ENCODE data around the gene POLR1H. TPM values are rescaled to one million over a fixed set of nuclear protein-coding genes. Genes with fewer than 3 reads are reported as not detected.

The POLR1H gene
- total RNA-seq, 1 experiment from 2014 or later: 42.6 TPM

DNA sequence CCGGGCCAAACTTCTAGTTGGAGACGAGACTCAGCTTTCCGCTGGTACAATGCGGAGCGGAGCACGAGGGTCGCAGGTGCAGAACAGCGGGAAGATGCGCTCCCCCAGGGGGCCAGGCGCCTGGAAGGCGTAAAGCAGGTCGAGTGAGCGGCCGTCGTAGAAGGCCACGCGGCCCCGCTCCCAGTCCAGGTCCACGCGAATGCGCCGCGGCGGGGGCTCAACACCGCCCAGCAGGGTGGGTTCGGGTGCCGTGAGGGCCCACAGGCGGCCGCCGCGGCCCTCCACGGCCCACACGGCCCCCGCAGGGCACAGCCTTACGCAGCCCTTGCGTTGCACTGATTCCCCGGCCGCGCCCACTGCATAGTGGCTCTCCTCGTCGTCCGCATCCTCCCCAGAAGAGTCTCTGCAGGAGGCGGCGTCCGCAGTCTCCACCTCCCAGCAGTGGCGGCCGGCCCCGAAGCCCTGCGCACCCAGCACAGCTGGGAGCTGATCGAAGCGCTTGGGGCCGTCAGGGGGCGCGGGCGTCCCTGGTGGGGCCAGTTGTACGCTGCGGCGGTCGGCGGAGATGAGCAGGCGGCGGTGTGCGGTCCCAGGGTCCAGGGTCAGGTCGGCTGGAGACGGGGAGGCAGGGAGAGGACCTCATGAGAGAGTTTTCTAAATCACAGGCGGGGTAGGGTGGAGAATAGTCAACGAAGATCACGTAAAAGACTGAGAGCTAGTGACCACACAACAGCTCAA lies 10.2 kb downstream of the POLR1H start:
- H3K9me3 ChIP-seq (ENCODE audit: control insufficient read depth in 1 of 2, insufficient read depth in 1 of 2, low read depth in 1 of 2, low read length in 2 of 2): no peaks in the 10 kb centered on the region
- 0 out of 4 replicates have a peak, but pooled peaks cover 0 to 2% of the 10 kb centered on the region in 2 experiments for H3K36me3 ChIP-seq (ENCODE audit: control insufficient read depth in 1 of 2, insufficient read depth in 2 of 2, low read length in 2 of 2)
- H3K9me2 ChIP-seq (ENCODE audit: insufficient read depth): no peaks in the 10 kb centered on the region
- intact Hi-C loops (cut with micrococcal nuclease): no loop called here
- BruUV-seq (replicated peaks): no TSS peak
- CTCF ChIA-PET: no interaction called here
- H2AFZ ChIP-seq (ENCODE audit: low read depth, low read length, poor library complexity, severe bottlenecking): no peak overlapping the region
- RAD21 ChIA-PET (ENCODE audit: low non-redundant PET in 1 of 2, low total read pairs in 2 of 2, uncharacterized antibody in 2 of 2, unreplicated experiment in 2 of 2): no interaction called here
- H3K9ac ChIP-seq (ENCODE audit: low read length): no peak overlapping the region
- no peak for ATAC-seq
- TF ChIP-seq CEBPB (IDR thresholded peaks at IDR 0.05; ENCODE audit: low read depth): no peak
- TF ChIP-seq, protein P1, sequence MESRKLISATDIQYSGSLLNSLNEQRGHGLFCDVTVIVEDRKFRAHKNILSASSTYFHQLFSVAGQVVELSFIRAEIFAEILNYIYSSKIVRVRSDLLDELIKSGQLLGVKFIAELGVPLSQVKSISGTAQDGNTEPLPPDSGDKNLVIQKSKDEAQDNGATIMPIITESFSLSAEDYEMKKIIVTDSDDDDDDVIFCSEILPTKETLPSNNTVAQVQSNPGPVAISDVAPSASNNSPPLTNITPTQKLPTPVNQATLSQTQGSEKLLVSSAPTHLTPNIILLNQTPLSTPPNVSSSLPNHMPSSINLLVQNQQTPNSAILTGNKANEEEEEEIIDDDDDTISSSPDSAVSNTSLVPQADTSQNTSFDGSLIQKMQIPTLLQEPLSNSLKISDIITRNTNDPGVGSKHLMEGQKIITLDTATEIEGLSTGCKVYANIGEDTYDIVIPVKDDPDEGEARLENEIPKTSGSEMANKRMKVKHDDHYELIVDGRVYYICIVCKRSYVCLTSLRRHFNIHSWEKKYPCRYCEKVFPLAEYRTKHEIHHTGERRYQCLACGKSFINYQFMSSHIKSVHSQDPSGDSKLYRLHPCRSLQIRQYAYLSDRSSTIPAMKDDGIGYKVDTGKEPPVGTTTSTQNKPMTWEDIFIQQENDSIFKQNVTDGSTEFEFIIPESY (IDR thresholded peaks at IDR 0.05; ENCODE audit: extremely low read depth, insufficient replicate concordance, low read length): no peak
- no peak for TF ChIP-seq POLR2AphosphoS5 (IDR thresholded peaks at IDR 0.05; ENCODE audit: low read depth, low read length)
- TF ChIP-seq, protein P2, sequence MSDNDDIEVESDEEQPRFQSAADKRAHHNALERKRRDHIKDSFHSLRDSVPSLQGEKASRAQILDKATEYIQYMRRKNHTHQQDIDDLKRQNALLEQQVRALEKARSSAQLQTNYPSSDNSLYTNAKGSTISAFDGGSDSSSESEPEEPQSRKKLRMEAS (IDR thresholded peaks at IDR 0.05): no peak
- TF ChIP-seq SRF (IDR thresholded peaks at IDR 0.05; ENCODE audit: low read depth): no peak
- POLR2A ChIA-PET: no interaction called here
- no peak overlapping the region for H3K4me3 ChIP-seq (replicated peaks in 1 of 2; ENCODE audit: low read depth in 1 of 2, low read length in 2 of 2)
- H3K27ac ChIP-seq (ENCODE audit: low read depth, low read length): no peak overlapping the region
- no peaks in the 10 kb centered on the region for H3K27me3 ChIP-seq (ENCODE audit: insufficient read depth, low read length)
- DNase-seq (ENCODE audit: low read depth, low spot score): no peak
- H3K79me2 ChIP-seq (ENCODE audit: insufficient read depth, low read length): peaks cover 12% of the 10 kb centered on the region
- no peaks in the 10 kb centered on the region for H4K20me1 ChIP-seq (ENCODE audit: insufficient read depth)
- H3K4me2 ChIP-seq (ENCODE audit: low read length): no peak overlapping the region
- H3K4me1 ChIP-seq (ENCODE audit: control insufficient read depth in 1 of 2, insufficient read depth in 2 of 2, low read length in 2 of 2): peaks cover 9 to 25% of the 10 kb centered on the region in 2 experiments

DNA sequence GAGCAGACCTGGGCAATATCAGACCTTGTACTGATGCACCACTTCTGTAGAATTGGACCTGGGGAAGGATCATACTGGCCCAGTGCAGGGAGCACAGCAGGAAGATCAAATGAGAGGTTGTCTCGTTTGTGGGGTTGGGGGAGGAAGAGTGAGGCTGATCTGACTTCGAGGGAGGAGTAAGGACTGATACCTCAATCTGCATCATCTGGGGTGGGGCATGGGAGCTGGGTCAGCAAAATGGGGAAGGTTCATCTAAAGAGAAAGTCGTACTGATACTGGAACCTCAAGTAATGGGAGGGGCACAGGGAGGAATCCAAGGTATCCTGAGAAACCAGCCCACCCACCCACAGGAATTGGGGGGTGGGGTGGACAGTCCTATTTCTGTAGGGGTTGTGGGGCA lies 10.8 kb downstream of the POLR1H start:
- H3K9ac ChIP-seq (ENCODE audit: low read length): no peak overlapping the region
- H3K9me2 ChIP-seq (ENCODE audit: insufficient read depth): no peaks in the 10 kb centered on the region
- H3K27ac ChIP-seq (ENCODE audit: low read depth, low read length): no peak overlapping the region
- H3K9me3 ChIP-seq (ENCODE audit: control insufficient read depth in 1 of 2, insufficient read depth in 1 of 2, low read depth in 1 of 2, low read length in 2 of 2): no peaks in the 10 kb centered on the region
- ATAC-seq (no peak), DNase-seq (ENCODE audit: low read depth, low spot score) (no peak)
- POLR2A ChIA-PET: no interaction called here
- peaks cover 12% of the 10 kb centered on the region for H3K79me2 ChIP-seq (ENCODE audit: insufficient read depth, low read length)
- H3K4me3 ChIP-seq (replicated peaks in 1 of 2; ENCODE audit: low read depth in 1 of 2, low read length in 2 of 2): no peak overlapping the region
- no peak overlapping the region for H2AFZ ChIP-seq (ENCODE audit: low read depth, low read length, poor library complexity, severe bottlenecking)
- no TSS peak for BruUV-seq (replicated peaks)
- RAD21 ChIA-PET (ENCODE audit: low non-redundant PET in 1 of 2, low total read pairs in 2 of 2, uncharacterized antibody in 2 of 2, unreplicated experiment in 2 of 2): no interaction called here
- no peaks in the 10 kb centered on the region for H3K27me3 ChIP-seq (ENCODE audit: insufficient read depth, low read length)
- intact Hi-C loops (cut with micrococcal nuclease): no loop called here
- no peak overlapping the region for H3K4me2 ChIP-seq (ENCODE audit: low read length)
- no peaks in the 10 kb centered on the region for H4K20me1 ChIP-seq (ENCODE audit: insufficient read depth)
- TF ChIP-seq EZH2 (IDR thresholded peaks at IDR 0.05) (no peak), YY1 (IDR thresholded peaks at IDR 0.05; ENCODE audit: extremely low read depth, insufficient replicate concordance, low read depth, low read length) (no peak), SIN3A (IDR thresholded peaks at IDR 0.05; ENCODE audit: low read depth) (no peak), EGR1 (IDR thresholded peaks at IDR 0.05; ENCODE audit: low read depth) (no peak), ZFX (IDR thresholded peaks at IDR 0.05) (no peak), SRF (IDR thresholded peaks at IDR 0.05; ENCODE audit: low read depth) (no peak), SP1 (IDR thresholded peaks at IDR 0.05; ENCODE audit: low read depth) (no peak), ELF1 (IDR thresholded peaks at IDR 0.05; ENCODE audit: borderline replicate concordance, low read depth) (no peak)
- TF ChIP-seq, protein P3, sequence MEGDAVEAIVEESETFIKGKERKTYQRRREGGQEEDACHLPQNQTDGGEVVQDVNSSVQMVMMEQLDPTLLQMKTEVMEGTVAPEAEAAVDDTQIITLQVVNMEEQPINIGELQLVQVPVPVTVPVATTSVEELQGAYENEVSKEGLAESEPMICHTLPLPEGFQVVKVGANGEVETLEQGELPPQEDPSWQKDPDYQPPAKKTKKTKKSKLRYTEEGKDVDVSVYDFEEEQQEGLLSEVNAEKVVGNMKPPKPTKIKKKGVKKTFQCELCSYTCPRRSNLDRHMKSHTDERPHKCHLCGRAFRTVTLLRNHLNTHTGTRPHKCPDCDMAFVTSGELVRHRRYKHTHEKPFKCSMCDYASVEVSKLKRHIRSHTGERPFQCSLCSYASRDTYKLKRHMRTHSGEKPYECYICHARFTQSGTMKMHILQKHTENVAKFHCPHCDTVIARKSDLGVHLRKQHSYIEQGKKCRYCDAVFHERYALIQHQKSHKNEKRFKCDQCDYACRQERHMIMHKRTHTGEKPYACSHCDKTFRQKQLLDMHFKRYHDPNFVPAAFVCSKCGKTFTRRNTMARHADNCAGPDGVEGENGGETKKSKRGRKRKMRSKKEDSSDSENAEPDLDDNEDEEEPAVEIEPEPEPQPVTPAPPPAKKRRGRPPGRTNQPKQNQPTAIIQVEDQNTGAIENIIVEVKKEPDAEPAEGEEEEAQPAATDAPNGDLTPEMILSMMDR (IDR thresholded peaks at IDR 0.05 in 2 of 3, conservative IDR thresholded peaks at IDR 0.05 in 1 of 3; ENCODE audit: borderline replicate concordance in 1 of 3, insufficient read depth in 1 of 3, low read depth in 2 of 3, low read length in 2 of 3): no peak
- TF ChIP-seq, protein P4, sequence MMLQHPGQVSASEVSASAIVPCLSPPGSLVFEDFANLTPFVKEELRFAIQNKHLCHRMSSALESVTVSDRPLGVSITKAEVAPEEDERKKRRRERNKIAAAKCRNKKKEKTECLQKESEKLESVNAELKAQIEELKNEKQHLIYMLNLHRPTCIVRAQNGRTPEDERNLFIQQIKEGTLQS (IDR thresholded peaks at IDR 0.05): no peak
- peaks cover 11 to 28% of the 10 kb centered on the region in 2 experiments for H3K4me1 ChIP-seq (ENCODE audit: control insufficient read depth in 1 of 2, insufficient read depth in 2 of 2, low read length in 2 of 2)
- 0 out of 4 replicates have a peak, but pooled peaks cover 0 to 2% of the 10 kb centered on the region in 2 experiments for H3K36me3 ChIP-seq (ENCODE audit: control insufficient read depth in 1 of 2, insufficient read depth in 2 of 2, low read length in 2 of 2)
- CTCF ChIA-PET: no interaction called here

All from HCT116 (cell line).